Effector memory CD8-positive, alpha-beta T cell (primary cell): ENCODE data around the gene HAO1.

Experiments
- ATAC-seq: fragments of 150-1000 bp; cut with Tn5 transposase; replicated peaks from 2 replicates; pipeline ENCODE4 v1.10.0; 2021; ENCODE audit warnings: mild to moderate bottlenecking, moderate library complexity
- DNase-seq, 3 experiments: peaks; one replicate each; pipeline ENCODE4 v3.0.0; 2021
- H3K27ac Mint-ChIP-seq, 2 donors: one replicate each; pipeline ENCODE4 v1.8.0; 2022; ENCODE audit warnings: mild to moderate bottlenecking in 2 of 2, mixed read lengths in 2 of 2, moderate library complexity in 2 of 2
- H3K27me3 Mint-ChIP-seq, 2 donors: one replicate each; pipeline ENCODE4 v1.8.0; 2022; ENCODE audit warnings: mixed read lengths in 2 of 2
- H3K36me3 Mint-ChIP-seq: one replicate; pipeline ENCODE4 v1.8.0; 2022; ENCODE audit warnings: mild to moderate bottlenecking, moderate library complexity, mixed read lengths; ENCODE audit not compliant: insufficient read depth
- H3K4me1 Mint-ChIP-seq, 2 donors: one replicate each; pipeline ENCODE4 v1.8.0; 2022; ENCODE audit warnings: low read depth in 2 of 2, mixed read lengths in 2 of 2
- H3K4me3 Mint-ChIP-seq, 2 donors: one replicate each; pipeline ENCODE4 v1.8.0; 2022; ENCODE audit warnings: mild to moderate bottlenecking in 2 of 2, mixed read lengths in 2 of 2, moderate library complexity in 2 of 2
- H3K9me3 Mint-ChIP-seq, 2 donors: one replicate each; pipeline ENCODE4 v1.8.0; 2022; ENCODE audit warnings: mixed read lengths in 2 of 2
- total RNA-seq, 9 experiments: gene quantifications; one replicate each; lab custom pipeline; 2026; lab: John Stamatoyannopoulos, UW

The HAO1 gene
- 0 to 0.17 (median 0) reads per million in 9 experiments for total RNA-seq

GRCh38 chr20:7940341-7940740 is at the start of gene HAO1:
Gene HAO1 (minus strand): TSS chr20:7940458. CDS start chr20:7940422, 36 bp downstream.
- Mint-ChIP-seq H3K27ac (no peak within 1 kb of the TSS), H3K9me3 (no peaks in the 10 kb centered on the region), H3K27me3 (peaks cover 0 to 6% of the 10 kb centered on the region in 2 donors), H3K4me3 (no peak within 1 kb of the TSS), H3K4me1 (no peaks in the 10 kb centered on the region), H3K36me3 (no peaks in the 10 kb centered on the region)
- ATAC-seq: no peak
- DNase-seq: no peak

GRCh38 chr20:7989379-7989778 is 49.1 kb upstream of the HAO1 start:
- no peaks in the 10 kb centered on the region for H3K27me3 Mint-ChIP-seq
- H3K9me3 Mint-ChIP-seq: peaks cover 0 to 4% of the 10 kb centered on the region in 2 donors
- no peak for DNase-seq
- ATAC-seq: no peak
- peak overlapping the region in 1 of 2 donors; percentile 13 for H3K27ac Mint-ChIP-seq
- peaks cover 0 to 14% of the 10 kb centered on the region in 2 donors for H3K4me1 Mint-ChIP-seq
- H3K36me3 Mint-ChIP-seq: peaks cover 56% of the 10 kb centered on the region
- no peak overlapping the region for H3K4me3 Mint-ChIP-seq

GRCh38 chr20:7985916-7986315 is 45.7 kb upstream of the HAO1 start:
- Mint-ChIP-seq H3K27ac (peak overlapping the region; percentile 79 to 86), H3K9me3 (no peaks in the 10 kb centered on the region), H3K36me3 (peaks cover 73% of the 10 kb centered on the region), H3K4me1 (peaks cover under 1 to 14% of the 10 kb centered on the region in 2 donors), H3K27me3 (no peaks in the 10 kb centered on the region), H3K4me3 (no peak overlapping the region)
- ATAC-seq (no peak), DNase-seq (no peak)

- Mint-ChIP-seq H3K4me1 (peaks cover 4 to 16% of the 10 kb centered on the region in 2 donors), H3K36me3 (peaks cover 72% of the 10 kb centered on the region), H3K27me3 (no peaks in the 10 kb centered on the region), H3K9me3 (no peaks in the 10 kb centered on the region), H3K27ac (peak overlapping the region in 1 of 2 donors; percentile 62), H3K4me3 (no peak overlapping the region)
- no peak for ATAC-seq
- no peak for DNase-seq
Measured at GRCh38 chr20:7984192-7984591, 43.9 kb upstream of the HAO1 start.

GRCh38 chr20:7981374-7981773 is 41.1 kb upstream of the HAO1 start:
- Mint-ChIP-seq H3K9me3 (no peaks in the 10 kb centered on the region), H3K4me3 (no peak overlapping the region), H3K36me3 (peaks cover 59% of the 10 kb centered on the region), H3K4me1 (peaks cover 4 to 16% of the 10 kb centered on the region in 2 donors), H3K27me3 (no peaks in the 10 kb centered on the region), H3K27ac (peak overlapping the region; percentile 4 to 5)
- no peak for ATAC-seq
- DNase-seq: no peak

- Mint-ChIP-seq H3K36me3 (peaks cover 55% of the 10 kb centered on the region), H3K4me1 (peaks cover 4 to 16% of the 10 kb centered on the region in 2 donors), H3K27ac (peak overlapping the region; percentile 4 to 5), H3K4me3 (no peak overlapping the region), H3K9me3 (no peaks in the 10 kb centered on the region), H3K27me3 (no peaks in the 10 kb centered on the region)
- DNase-seq: no peak
- peak; percentile 60 for ATAC-seq
Measured at GRCh38 chr20:7980332-7981046, 40.2 kb upstream of the HAO1 start.

- Mint-ChIP-seq H3K4me1 (peaks cover 4 to 16% of the 10 kb centered on the region in 2 donors), H3K36me3 (peaks cover 32% of the 10 kb centered on the region), H3K27me3 (no peaks in the 10 kb centered on the region), H3K27ac (no peak overlapping the region), H3K4me3 (no peak overlapping the region), H3K9me3 (no peaks in the 10 kb centered on the region)
- DNase-seq: no peak
- no peak for ATAC-seq
Measured at GRCh38 chr20:7977709-7978108, 37.5 kb upstream of the HAO1 start.

- peaks cover 17% of the 10 kb centered on the region for H3K36me3 Mint-ChIP-seq
- H3K9me3 Mint-ChIP-seq: no peaks in the 10 kb centered on the region
- H3K4me3 Mint-ChIP-seq: no peak overlapping the region
- DNase-seq (no peak), ATAC-seq (no peak)
- peaks cover 4 to 10% of the 10 kb centered on the region in 2 donors for H3K4me1 Mint-ChIP-seq
- no peaks in the 10 kb centered on the region for H3K27me3 Mint-ChIP-seq
- H3K27ac Mint-ChIP-seq: peak overlapping the region; percentile 63 to 77
Measured at GRCh38 chr20:7975851-7976414, 35.7 kb upstream of the HAO1 start.

GRCh38 chr20:7974785-7975435 is 34.7 kb upstream of the HAO1 start:
- ATAC-seq: no peak
- no peak for DNase-seq
- Mint-ChIP-seq H3K27ac (peak overlapping the region in 1 of 2 donors; percentile 63), H3K36me3 (peaks cover 7% of the 10 kb centered on the region), H3K27me3 (no peaks in the 10 kb centered on the region), H3K4me3 (no peak overlapping the region), H3K9me3 (no peaks in the 10 kb centered on the region), H3K4me1 (no peaks in the 10 kb centered on the region)

- DNase-seq: no peak
- Mint-ChIP-seq H3K36me3 (no peaks in the 10 kb centered on the region), H3K27ac (no peak overlapping the region), H3K9me3 (no peaks in the 10 kb centered on the region), H3K27me3 (no peaks in the 10 kb centered on the region), H3K4me1 (no peaks in the 10 kb centered on the region), H3K4me3 (no peak overlapping the region)
- no peak for ATAC-seq
Measured at GRCh38 chr20:7971536-7972280, 31.4 kb upstream of the HAO1 start.

- Mint-ChIP-seq H3K36me3 (no peaks in the 10 kb centered on the region), H3K4me3 (no peak overlapping the region), H3K4me1 (no peaks in the 10 kb centered on the region), H3K27ac (no peak overlapping the region), H3K27me3 (peaks cover 8 to 12% of the 10 kb centered on the region in 2 donors), H3K9me3 (no peaks in the 10 kb centered on the region)
- DNase-seq (no peak), ATAC-seq (no peak)
Measured at GRCh38 chr20:7967199-7967844, 27.1 kb upstream of the HAO1 start.

- H3K9me3 Mint-ChIP-seq: no peaks in the 10 kb centered on the region
- ATAC-seq (no peak), DNase-seq (no peak)
- H3K27ac Mint-ChIP-seq: no peak overlapping the region
- H3K4me1 Mint-ChIP-seq: no peaks in the 10 kb centered on the region
- H3K4me3 Mint-ChIP-seq: no peak overlapping the region
- no peaks in the 10 kb centered on the region for H3K36me3 Mint-ChIP-seq
- peaks cover 11 to 14% of the 10 kb centered on the region in 2 donors for H3K27me3 Mint-ChIP-seq
Measured at GRCh38 chr20:7966176-7966575, 25.9 kb upstream of the HAO1 start.

GRCh38 chr20:7959484-7959883 is 19.2 kb upstream of the HAO1 start:
- H3K36me3 Mint-ChIP-seq: no peaks in the 10 kb centered on the region
- DNase-seq (no peak), ATAC-seq (no peak)
- no peaks in the 10 kb centered on the region for H3K4me1 Mint-ChIP-seq
- peaks cover 0 to 3% of the 10 kb centered on the region in 2 donors for H3K9me3 Mint-ChIP-seq
- peaks cover 68 to 69% of the 10 kb centered on the region in 2 donors for H3K27me3 Mint-ChIP-seq
- no peak overlapping the region for H3K27ac Mint-ChIP-seq
- no peak overlapping the region for H3K4me3 Mint-ChIP-seq
